ENCODE data around the gene SORCS2. TPM values are rescaled to one million over a fixed set of nuclear protein-coding genes. Genes with fewer than 3 reads are reported as not detected.

Gene SORCS2
- total RNA-seq, 1 donor: under 0.01 TPM

DNA sequence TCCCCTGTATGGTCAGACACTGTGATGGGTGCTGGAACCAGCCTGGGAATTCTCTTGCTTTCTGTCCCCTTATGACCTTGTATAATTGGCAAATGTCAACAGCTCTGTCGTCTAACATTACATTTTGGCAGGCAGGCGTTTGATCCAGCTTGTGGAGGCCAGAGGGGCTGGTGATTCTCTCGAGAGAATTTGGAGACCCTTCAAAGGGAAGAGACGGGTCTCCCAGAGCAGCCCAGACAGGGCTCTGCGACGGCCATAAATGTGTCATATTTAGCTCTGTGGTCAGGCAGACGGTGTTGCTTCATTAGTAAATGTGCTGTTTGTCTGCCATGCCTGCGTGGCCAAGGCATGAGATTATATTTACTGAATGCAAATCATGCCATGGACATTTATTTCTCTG lies 68.7 kb downstream of the SORCS2 start:
- DNase-seq (ENCODE audit: low read depth in 2 of 3, low spot score in 2 of 3): no peak

DNA sequence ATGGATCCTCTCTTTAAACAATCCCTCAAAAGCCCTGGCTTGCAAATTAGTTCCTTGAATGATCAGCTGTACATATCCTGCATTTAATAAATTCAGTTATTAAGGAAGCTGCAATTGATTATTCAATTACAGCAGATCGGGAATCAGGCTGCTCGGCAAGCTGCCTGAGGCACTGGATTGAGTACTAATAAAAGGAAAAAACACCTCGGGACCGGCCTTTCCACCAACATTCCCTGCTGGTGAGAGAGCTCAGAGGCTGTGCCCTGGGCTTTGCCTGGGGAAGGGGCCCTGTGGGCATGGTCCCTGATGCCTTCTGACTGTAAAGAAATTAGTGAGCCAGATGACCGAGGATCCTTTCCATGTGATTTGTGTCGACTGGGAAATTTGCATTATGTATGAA lies 69.2 kb downstream of the SORCS2 start:
- DNase-seq (ENCODE audit: low read depth in 2 of 3, low spot score in 2 of 3): no peak

DNA sequence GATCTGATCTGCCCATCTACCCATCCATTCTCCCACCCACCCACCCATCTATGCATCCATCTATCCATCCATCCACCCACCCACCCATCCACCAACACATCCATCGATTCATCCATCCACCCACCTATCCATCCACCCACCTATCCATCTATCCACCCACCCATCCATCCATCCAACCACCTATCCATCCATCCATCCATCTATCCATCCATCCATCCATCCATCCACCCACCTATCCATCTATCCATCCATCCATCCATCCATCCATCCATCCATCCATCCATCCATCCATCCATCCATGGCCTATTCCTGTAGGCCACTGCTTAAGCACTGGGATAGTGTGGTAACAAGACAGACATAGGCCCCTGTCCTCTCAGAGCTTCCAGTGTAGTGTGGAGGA lies 69.8 kb downstream of the SORCS2 start:
- DNase-seq (ENCODE audit: low read depth in 2 of 3, low spot score in 2 of 3): no peak

DNA sequence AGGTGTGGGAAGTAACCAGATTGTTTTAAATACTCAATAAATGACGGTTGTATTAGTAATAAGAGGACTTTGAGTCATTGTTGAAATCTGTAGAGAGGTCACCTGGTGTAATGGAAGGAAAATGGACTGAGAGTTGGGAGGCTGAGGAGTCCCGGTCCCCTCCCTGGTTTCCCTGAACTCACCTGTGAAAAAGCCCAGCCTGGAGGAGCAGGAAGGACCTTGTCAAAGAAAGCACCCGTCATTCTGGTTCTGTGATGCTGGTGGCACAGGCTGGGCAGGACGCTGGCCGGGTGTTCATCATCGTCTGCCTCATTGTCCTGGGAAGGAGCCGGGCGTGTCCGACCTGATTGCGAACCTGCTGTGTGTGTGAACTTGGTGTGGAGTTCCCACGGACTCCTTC lies 70.8 kb downstream of the SORCS2 start:
- no peak for DNase-seq (ENCODE audit: low read depth in 2 of 3, low spot score in 2 of 3)

DNA sequence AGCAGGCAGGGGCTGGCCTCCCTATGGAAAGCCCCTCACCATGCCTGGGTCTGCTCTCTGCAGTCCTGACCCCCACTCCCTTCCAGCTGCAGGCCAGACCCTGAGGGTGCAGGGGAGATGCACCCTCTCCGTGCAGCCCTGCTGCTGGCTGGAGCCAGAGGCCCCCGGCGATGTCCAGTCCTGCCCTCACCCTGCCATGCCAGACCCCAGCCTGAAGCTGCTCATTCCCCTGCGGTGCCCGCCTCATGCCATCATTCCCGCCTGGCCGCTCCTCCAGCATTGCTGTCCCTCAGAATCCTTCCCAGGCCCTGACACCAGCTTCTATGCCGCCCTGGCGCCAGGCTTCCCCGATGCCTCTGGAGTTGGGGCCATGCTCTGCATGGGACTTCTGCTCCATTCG lies 72.4 kb downstream of the SORCS2 start:
- DNase-seq (ENCODE audit: low read depth in 2 of 3, low spot score in 2 of 3): no peak

DNA sequence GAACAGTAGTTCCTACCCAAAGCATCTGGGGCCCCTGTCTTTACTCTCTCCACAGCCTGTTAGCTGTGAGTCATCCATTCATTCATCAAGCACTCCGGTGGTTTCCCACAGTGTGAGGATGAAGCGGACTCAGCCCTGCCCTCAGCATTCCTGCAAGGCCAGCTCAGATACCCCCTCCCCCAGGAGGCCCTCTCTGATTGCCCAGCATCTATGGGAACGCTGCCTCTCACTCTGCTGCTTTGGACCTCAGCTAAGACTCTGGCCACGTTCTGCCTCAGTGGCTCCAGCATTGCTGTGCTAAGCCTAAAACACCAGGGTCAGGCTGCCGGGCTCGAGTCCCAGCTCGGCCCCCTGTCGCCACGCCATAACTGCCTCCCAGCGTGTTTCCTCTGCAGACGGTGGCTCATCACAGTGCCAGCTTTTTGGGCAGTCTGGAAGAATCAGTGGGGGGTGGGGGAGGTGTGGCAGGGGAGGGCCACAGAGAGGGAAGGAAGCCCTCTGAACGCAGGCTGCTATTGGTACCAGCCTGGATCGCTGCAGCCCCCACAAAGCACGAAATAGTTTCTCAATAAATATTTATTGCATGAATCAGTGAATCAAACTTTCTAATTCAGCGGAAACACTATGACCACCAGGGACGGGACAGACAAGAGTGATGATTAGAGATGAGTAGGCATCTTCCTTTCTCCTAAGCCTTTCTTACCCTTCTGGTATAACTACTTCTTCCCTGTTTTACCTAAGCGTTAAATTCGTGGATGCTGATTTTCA lies 74.4 kb downstream of the SORCS2 start:
- no peak for DNase-seq (ENCODE audit: low read depth in 2 of 3, low spot score in 2 of 3)

DNA sequence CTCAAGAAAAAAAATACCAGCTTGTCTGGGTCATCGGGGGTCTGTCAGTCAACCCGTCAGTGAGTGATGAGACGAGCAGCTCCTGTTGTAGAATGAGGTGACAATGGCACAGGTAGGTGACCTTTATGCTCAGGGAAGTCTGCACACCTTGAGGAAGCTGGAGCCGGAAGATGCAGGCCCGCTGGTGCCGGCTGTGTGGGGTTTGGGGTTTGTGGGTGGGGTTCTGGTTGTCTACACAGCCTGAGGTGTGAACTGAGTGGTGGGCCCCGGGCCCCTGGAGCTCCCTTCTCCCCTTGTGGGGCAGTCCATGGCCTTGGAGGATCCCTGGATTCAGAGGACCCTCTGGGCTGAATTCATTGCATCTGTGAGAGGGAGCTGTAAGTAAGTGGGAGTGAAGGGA lies 75.5 kb downstream of the SORCS2 start:
- DNase-seq (ENCODE audit: low read depth in 2 of 3, low spot score in 2 of 3): no peak

DNA sequence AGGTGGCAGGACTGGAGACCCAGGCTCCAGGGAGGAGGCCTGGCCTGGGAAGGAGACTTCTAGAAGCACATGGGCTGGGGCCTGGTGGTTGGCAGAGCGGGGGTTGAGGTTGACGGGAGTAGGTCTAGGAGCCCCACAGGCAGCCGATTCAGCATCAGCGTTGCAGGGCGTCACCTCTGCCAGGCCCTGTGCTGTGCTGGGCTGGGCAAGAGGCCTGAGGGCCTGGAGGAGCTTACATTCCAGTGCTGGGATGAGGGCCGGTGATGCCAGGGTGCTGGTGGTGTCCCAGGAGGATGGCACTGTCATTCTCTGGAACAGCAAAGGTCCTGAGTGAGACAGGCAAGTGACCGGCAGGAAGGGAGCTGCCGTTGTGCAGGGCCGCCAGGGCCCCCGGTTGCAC lies 76.6 kb downstream of the SORCS2 start:
- DNase-seq (ENCODE audit: low read depth in 2 of 3, low spot score in 2 of 3): no peak

DNA sequence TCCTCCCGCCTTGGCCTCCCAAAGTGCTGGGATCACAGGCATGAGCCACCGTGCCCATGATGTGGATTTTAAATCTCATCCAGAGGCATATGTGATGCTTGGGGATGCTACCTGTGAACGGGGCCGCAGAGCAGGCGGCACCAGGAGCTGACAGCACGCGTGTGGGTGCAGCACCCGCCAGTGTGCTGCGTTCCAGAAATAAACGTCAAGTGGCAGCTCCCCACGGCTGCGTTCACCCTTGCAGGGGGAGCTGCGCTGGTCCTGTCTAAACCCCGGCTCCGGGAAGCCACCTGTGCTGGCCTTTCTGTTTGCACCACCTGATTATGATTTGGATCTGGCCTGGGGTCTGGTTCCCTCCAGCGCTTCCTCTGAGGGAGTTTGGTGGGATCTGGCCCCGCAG lies 77.8 kb downstream of the SORCS2 start:
- DNase-seq (ENCODE audit: low read depth in 2 of 3, low spot score in 2 of 3): no peak

DNA sequence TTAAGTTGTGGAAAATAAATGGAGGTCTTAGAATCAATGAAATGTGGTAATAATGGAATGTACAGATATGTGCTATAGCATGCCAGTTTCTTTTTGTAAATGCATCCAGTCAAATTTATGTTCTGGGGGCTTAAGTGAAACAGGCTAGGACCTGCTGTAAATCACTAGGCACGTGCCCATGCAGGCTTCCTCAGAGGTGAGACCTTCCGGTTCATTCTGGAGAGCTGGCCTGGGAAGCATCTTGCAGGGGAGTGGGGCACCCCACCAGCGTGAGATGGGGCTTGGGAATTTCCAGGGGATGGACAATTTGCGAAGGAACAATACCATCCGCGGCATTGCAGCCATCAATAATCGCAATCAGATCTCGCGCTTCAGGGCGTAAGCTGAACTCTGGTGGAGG lies 80.1 kb downstream of the SORCS2 start:
- no peak for DNase-seq (ENCODE audit: low read depth in 2 of 3, low spot score in 2 of 3)

DNA sequence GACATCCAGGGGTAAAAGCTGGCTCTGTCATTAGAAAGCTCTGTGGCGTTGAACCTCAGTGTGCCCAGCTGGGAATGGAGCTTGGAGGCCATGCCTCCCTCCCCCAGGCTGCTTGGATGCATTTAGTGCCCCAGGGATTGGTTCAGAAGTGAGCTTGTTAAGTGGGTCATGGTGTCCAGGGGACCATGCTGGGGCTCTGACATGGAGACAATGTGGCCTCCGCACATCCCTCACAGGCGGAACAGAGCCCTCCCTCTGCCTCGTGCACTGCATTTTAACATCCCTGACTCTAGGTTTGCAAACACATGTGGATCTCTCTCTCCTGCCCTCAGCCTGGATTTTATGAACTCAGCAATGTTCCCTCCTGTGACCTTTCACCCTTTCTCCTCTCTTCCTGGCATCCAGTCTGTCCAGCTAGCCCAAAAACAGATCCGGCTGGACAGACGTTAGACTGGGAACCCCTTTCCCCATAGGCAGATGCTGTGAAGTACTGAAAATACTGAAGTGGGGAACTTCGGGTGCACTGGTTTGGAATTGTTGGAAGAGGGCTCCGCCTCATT lies 81.5 kb downstream of the SORCS2 start:
- no peak for DNase-seq (ENCODE audit: low read depth in 2 of 3, low spot score in 2 of 3)

DNA sequence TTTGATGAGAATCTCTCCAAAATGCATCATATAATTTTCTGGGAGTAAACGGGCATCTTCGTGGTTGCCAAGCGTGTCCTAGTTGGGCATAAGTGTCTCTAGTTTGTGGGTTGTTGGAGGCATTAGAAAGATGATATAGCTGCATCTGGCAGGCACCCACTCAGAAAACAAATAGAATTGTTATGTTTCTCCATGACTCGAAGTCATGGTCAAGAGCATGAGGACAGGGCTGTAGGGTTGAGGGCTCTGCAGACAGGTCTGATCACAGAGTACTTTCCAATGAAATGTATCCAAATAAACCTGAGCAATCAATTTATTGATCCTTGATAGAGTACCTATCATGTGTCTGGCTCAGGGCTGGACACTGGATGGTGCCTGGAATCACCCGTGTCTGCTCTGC lies 82.7 kb downstream of the SORCS2 start:
- no peak for DNase-seq (ENCODE audit: low read depth in 2 of 3, low spot score in 2 of 3)

DNA sequence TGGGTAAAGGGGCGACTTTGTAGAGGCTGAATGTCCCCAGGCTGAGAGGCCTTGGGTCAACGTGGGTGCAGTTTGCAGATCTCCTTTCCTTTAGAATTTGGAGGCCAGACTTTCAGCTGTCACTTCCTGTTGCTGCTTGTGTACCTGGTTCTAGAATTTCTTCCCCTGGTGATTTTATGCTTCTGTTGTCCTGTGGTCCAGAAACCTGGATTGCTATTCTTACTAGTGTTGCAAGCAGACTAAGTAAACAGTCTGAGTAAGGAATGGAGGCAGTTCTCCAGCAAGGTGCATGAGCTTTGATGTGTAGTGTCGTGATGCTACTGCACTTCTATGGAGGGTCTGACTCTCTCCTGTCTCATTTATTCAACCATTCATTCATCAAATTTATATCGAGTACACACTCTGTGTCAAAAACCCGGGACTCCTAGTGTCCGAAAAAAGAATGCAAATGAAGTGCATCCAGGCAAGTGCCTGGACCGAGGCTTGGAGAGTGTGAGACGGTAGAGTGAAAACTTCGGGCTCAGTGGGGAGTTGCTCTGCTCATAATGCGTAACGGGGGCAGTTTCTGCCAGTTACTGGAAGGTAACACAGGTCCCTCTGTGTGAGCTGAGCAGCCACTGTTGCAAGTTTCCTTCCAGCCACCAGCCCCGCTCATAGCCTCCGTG lies 83.3 kb downstream of the SORCS2 start:
- no peak for DNase-seq (ENCODE audit: low read depth in 2 of 3, low spot score in 2 of 3)

DNA sequence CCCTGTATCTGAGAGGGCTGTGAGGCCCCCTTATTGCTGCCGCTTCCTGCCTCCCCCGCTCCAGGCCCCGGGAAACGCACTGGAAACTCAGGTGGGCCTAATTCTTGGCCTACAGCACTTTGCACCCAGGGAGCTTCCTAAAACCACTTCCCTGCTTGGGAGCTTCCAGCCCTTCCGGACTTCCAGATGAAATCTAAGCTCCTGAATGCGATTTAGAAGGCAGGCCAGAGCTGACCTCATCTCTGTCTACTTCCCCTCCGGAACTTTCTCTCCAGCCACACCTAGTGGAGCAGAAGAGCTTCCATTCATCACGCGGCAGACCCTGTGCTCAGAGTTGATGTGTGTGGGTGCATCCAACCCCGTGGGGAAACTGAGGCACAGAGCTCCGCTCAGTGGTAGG lies 84.2 kb downstream of the SORCS2 start:
- DNase-seq (ENCODE audit: low read depth in 2 of 3, low spot score in 2 of 3): no peak

DNA sequence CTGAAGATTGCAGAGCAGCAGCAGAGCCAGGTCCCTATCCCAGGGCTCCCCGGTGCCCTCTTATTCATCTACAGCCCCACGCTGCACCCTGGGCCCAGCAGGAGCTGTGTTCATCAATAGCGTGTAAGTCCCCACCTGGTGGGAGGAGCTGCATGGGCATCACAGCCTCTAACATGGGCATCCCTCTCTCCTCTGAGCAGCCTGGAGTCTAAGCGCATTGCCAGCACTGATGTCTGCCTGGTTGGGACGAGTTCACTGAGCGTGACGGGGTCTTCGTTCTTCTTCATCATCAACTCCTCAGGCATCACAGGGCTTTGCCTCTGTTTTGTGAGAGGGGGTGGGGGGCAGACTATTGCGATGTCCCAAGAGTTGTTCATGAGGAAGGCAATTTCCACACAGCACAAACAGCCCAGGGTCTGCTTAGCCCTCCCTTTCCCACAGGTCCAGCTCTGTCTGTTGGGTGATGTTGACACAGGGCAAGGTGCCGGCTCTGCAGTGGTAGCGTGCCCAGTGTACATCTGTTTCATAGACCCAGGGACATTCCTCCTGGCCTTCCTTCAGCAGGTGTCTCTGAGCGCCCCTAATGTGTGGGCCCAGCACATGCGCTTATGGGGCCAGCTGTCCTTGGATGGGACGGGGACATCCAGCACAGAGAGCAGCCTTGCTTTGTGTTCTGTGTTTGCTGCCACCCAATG lies 85.9 kb downstream of the SORCS2 start:
- no peak for DNase-seq (ENCODE audit: low read depth in 2 of 3, low spot score in 2 of 3)

DNA sequence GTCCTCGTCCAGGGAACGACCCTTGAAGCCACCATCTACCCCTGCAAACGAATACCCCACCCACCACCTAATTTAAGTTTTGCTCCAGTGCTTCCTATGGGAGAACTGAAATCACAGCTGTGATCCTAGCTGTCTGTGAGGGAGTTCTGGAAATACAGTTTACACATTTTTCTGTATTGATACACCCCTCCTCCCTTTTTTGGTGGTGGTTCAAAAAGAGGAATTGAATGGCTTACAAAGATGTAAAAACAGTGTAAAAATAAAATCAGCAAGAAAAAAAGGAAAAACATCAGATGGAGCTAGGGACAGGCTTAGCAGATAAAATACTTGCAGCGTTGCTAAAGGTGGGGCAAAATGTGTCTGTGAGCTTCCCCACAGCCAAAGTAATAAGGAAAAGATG lies 86.6 kb downstream of the SORCS2 start:
- no peak for DNase-seq (ENCODE audit: low read depth in 2 of 3, low spot score in 2 of 3)

DNA sequence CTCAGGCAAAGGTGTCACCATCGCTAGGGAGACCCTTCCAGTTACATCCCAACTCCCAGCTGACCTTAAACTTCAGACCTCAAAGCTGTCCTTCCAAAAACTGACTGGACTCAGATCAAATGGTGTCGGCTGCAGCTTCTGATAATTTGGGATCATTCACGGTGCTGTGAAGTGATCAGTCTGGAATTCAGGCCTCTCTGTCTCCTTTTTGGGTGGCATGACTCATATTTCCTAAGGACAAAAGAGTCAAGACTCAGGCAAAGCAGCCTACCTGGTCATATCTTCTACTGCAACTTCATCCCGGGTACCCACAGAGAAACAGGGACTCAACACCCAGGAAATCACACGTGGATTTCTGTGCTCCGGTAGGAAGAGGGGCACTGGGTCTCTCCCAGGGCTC lies 87.6 kb downstream of the SORCS2 start:
- no peak for DNase-seq (ENCODE audit: low read depth in 2 of 3, low spot score in 2 of 3)

DNA sequence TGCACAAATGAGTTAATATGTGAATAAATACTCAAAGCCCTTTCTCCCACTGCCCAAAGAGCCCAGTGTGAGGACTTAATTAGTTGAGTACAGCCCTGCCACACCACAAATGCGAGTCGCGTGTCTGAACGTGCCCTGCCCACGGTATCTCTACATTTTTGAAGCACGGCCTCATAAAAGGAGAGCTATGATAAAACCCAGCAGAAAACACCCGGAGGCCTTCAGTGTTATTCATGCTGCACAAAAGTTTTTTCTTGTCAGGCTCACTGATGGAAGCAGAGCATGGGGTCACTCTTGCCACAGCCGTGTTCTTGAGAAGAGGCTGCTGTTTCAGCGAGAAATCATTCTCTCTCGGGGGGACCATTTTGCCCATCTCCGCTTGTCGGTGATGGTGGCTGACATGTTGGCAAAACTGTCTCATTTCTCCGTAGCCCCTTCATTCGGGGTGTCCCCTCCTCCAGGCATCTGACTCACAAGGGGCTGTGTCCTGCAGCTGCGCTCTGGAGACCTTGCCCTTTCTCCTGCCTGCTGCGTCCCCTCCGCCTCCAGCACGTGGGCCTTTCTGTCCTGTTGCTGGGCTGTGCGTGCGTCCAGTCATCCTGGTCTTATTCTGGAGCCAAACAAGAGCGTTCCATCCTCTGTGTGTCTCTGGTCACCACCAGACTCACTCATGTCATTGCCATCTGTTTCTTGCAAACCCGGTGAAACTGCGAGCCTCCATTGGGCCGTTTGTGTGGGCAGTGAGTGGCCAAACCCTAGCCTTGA lies 88.8 kb downstream of the SORCS2 start:
- DNase-seq (ENCODE audit: low read depth in 2 of 3, low spot score in 2 of 3): no peak

DNA sequence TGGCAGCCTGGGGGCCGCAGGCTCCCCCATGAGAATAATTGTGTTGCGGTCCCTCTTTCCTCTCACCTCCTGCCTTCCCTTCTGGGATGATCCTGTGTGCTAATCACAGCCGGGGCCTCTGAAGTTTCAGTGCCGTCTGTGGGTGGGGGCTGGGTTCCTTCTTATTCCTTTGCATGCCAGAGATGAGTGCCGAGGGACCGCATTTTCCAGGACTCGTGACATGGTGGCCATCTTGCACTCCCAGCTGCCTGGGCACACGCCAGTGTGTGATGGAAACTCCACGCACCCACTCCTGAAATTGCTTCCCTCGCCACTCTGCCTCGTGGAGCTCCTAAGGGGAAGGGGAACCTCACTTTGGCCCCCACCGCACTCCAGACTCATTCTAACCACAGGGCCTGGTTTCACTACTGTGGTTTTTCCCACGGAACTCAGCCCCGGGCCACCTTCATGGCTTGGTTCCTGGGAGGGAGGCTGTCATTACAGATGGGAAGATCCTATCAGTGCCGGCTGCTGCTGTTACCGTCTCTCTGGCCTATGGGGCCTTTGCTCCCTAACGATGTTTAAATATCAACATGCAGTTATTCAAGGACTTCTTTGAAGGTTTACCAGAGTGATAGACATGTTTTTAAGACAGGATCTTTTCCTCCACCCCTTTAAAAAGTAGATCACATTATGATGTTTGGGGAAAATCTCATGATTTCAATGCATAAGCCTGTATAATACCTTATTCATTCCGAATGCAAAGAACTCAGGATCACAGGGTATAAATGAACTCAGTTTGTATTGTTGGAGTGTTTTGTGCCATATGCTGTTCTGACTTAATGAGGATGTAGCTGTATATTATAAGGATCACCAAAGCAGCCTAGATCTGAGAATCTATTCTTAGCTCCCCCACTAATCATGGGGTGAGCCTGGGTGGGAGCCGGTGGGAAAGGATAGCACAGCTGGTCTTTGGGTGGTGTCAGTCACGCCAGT lies 89.6 kb downstream of the SORCS2 start:
- DNase-seq (ENCODE audit: low read depth in 2 of 3, low spot score in 2 of 3): no peak

Measured in hematopoietic multipotent progenitor cell (in vitro differentiated cells).